ENCODE results near the gene LOC128125822.
"Not testable (repeated sequence)": the region's sequence is repeated elsewhere in the genome, so short reads cannot be mapped to it uniquely, and the experiment has no call there.

The LOC128125822 gene

DNA sequence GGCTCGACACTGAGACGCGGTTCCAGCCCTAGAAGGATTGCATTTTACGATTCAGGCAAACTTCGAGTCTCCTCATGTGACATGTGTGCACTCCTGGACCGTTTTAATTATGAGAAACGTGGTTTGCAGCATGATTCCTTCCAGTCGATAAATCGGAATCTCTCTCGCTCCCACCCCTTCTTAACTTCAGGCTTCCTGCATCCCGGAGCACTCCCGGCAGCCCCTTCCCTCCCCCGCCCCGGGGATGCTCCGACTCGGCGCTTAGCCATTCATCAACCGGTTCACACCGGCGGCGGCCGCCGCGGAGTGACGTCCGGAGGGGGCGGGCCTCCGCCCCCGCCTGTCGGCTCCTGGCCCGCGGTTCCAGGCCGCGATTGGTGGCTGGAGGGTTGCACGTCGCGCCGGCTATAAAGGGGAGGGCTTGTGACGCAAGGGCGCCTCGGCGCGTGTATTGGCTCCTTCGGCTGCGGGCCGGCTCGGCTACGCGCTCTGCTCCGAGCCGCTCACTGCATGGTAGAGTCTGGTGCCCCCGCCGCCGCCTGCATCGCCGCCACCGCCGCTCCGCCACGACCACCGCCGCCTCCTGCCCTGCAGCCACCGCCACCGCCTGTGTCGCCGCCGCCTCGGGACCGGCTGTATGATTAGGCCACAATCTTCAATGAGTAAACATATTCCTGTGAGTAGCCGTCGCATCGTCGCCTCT, at the start of gene LOC128125822, which contains the start of gene PTP4A1:
TSS of gene LOC128125822 (plus strand) at position 437 of the 703 bp plus-strand sequence.
TSS of gene PTP4A1 (plus strand) at position 437 of the 703 bp plus-strand sequence. CDS start 4,401 bp downstream, outside the sequence.
- peak; percentile 98 for DNase-seq (ENCODE audit: low spot score)

DNA sequence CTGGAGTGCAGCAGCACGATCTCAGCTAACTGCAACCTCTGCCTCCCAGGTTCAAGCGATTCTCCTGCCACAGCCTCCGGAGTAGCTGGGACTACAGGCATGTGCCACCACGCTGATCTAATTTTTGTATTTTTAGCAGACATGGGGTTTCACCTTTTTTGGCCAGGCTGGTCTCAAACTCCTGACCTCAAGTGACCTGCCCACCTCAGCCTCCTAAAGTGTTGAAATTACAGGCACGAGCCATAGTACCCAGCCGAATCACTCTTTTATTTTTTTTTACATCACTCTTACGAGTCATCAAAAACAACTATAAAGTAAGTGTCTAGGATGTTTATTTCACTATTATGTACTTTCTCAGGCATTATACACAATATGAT, 49.4 kb upstream of the LOC128125822 start:
- DNase-seq (ENCODE audit: low spot score), result not testable (repeated sequence)

DNA sequence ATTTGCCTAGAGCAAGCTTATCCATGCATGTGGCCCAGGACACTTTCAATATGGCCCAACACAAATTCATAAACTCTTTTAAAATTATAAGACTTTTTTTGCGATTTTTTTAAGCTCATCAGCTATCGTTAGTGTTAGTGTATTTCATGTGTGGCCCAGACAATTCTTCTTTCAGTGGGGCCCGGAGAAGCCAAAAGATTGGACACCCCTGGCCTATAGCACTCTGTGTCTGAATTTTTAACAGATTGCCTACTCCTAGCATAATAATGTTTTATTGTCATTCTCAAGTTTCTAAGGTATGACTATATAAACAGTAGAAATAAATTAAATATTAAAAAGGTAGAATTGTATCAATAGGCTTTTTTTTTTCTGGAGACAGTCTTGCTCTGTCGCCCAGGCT, 48.6 kb upstream of the LOC128125822 start:
- no peak for DNase-seq (ENCODE audit: low spot score)

DNA sequence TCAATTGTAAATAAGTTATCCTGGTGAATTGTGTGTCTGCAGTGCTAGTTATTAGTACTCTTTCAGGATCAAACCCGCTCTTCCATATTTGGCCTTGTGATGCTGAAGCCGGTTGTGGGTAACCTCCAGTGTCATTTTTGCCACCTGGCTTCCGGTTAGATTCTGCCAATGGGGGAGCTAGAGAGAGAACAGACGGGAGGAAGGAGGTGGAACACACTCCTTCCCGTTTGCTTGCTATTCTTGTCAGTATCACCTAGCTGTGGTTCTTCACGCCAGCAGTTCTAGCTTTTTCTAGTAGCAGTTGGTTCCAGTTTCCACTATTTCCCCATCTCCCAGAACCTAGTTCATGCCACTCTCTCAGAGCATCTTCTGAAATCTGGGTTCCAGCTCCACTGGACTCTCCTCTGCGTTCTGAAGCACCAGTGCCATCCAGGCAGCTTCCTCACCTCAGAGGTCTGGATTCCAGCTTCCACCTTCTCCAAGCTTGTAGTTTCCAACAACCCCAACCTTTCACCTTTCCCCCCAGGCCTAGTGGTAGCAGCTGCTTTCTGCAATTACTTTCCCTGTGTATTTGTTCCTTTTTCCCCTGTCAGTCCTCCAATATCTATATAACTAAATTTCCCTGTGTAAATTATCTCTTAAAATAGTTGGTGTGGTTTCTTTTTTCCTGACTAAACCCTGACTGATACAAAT, 46.9 kb upstream of the LOC128125822 start:
- DNase-seq (ENCODE audit: low spot score), result no peak

DNA sequence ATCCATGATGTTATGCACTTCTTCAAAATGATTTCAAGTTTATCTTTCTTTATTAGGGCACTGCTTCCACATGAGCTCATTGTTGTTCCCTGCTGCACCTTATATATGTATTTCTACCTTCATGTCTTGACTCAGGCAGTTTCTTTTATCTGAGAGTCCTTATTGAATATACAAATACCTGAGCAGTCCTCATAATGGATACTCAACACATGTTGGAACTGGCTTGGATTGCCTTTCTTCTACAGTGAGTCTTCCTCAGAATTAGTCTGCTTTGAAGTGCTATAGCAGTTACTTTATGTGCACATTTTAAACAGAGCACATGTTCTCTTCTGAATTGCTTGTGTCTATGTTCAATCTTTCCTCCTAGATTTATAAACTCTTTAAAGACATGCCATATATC, 45.3 kb upstream of the LOC128125822 start:
- DNase-seq (ENCODE audit: low spot score), result no peak

GRCh38 chr6:63527658-63528514, 44.4 kb upstream of the LOC128125822 start:
- peak; percentile 78 for DNase-seq (ENCODE audit: low spot score)

- DNase-seq (ENCODE audit: low spot score), result no peak
Measured at GRCh38 chr6:63529498-63529897, 42.8 kb upstream of the LOC128125822 start.

- DNase-seq (ENCODE audit: low spot score), result no peak
Measured at GRCh38 chr6:63530182-63530581, 42.1 kb upstream of the LOC128125822 start.

DNA sequence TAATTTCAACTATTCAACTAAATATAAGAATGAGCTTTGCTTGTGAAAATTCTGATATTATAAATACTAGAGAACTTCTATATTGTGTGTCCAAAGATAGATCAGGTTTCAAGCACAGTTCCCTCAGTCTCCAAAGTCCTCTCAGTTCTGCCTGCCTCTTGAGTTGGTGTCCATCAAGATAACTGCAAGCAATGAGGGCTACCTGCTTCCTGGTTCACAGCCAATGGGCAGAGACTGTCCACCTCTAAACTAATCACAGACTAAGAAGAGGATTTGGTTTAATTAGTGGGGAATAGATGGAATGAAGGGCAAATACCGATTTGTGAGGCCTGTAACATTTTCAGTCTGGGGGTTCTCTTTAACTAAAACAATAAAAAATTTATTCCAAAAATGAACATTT, 41.3 kb upstream of the LOC128125822 start:
- no peak for DNase-seq (ENCODE audit: low spot score)

- DNase-seq (ENCODE audit: low spot score), result no peak
Measured at GRCh38 chr6:63533026-63533425, 39.3 kb upstream of the LOC128125822 start.

DNA sequence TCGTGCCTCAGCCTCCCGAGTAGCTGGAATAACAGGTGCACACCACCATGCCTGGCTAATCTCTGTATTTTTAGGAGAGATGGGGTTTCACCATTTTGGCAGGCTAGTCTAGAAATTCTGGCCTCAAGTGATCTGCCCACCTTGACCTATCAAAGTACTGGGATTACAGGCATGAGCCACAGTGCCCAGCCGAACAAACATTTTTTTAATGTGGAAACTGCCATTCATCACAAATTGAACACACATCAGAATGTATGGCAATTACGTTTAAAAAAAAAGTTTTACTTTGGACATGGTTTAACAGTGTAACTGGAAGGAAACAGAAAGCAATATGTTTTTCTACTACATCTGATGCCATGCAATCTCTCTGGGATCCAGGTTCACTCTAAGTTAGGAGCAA, 38.3 kb upstream of the LOC128125822 start:
- DNase-seq (ENCODE audit: low spot score), result no peak

- DNase-seq (ENCODE audit: low spot score), result no peak
Measured at GRCh38 chr6:63537201-63537958, 34.9 kb upstream of the LOC128125822 start.

GRCh38 chr6:63537959-63538300, 34.4 kb upstream of the LOC128125822 start:
- DNase-seq (ENCODE audit: low spot score), result no peak

DNA sequence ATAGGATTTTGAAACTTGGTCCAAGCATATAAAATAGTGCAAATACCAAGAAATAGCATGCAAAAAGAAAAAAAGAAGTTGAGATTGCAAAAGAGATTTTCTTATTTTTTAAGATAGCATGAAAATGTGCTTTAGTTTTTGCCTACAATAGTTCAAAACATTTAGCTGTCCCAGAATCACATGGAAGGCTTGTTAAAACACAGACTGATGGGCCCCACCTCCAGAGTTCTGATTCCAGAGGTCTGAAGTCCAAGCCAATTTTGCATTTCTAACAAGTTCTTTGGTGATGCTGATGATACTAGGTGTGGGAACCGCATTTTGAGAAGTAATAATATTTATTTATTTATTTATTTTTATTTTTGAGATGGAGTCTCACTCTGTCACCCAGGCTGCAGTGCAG, 33.7 kb upstream of the LOC128125822 start:
- DNase-seq (ENCODE audit: low spot score), result no peak

- DNase-seq (ENCODE audit: low spot score), result no peak
Measured at GRCh38 chr6:63543001-63543400, 29.3 kb upstream of the LOC128125822 start.

GRCh38 chr6:63543982-63544381, 28.3 kb upstream of the LOC128125822 start:
- DNase-seq (ENCODE audit: low spot score), result no peak

GRCh38 chr6:63546236-63546635, 26.0 kb upstream of the LOC128125822 start:
- DNase-seq (ENCODE audit: low spot score), result no peak

DNA sequence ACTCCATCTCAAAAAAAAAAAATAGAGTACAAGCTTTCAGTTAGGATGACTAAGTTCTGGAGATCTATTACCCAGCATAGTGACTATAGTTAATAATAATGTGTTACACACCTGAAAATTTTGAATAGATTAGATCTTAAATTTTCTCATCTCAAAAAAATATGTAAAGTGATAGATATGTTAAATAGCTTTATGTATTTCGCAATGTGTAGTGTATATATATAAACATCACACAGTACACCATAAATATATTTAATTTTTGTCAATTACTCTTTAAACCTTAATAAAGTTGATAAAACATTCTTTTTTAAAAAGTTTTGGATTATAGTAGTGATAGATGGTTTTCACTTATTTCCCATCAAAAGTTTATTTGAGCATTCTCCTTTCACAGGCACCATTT, 25.6 kb upstream of the LOC128125822 start:
- DNase-seq (ENCODE audit: low spot score), result no peak

DNA sequence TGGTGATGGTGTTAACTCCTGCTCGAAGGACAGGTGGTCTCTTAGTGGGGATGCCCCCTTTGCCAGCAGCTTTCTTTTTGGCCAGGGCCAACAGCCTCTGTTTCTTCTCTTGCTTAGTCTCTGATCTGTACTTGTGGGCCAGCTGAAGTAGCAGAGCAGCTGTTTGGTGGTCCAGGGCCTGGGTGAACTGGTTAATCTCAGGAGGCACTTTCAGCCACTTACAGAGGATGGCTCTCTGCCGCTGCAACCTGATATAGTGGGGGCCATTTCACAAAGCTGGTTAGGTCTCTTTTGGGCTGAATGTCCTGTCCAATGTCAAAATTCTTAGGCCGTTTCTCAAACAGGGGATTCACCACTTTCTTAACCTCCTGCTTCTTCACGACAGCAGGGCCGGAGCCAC, 23.2 kb upstream of the LOC128125822 start:
- DNase-seq (ENCODE audit: low spot score), result no peak

- no peak for DNase-seq (ENCODE audit: low spot score)
Measured at GRCh38 chr6:63553208-63553607, 19.1 kb upstream of the LOC128125822 start.

GRCh38 chr6:63553900-63554299, 18.4 kb upstream of the LOC128125822 start:
- no peak for DNase-seq (ENCODE audit: low spot score)

DNA sequence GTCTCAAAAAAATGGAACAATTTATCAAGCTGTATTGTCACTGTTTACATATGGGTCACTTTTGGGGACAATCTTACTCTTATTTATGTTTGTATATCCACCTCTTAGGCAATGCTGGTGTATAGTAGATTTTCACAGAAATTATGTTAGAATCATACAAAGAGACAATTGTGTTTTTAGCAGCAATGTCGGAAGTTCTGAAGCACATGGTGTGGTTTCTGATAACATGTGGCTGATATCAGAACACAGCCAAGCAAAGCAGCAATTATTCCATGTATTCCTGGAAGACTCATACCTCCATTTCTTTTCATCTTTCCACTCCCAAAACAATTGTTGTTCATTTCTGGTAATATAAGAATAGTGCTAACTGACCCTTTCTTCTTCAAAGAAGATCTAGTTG, 17.5 kb upstream of the LOC128125822 start:
- DNase-seq (ENCODE audit: low spot score), result no peak

All from GM03348 (cell line).